Stimulated activated naive CD8-positive, alpha-beta T cell treated with anti-CD3 and anti-CD28 coated beads, Interleukin-15, Interleukin-2, amounts not matched to agents 100 ng/mL and 50 ng/mL, for 24 hours (primary cell): ENCODE data around the gene TREH.

Experiments
- H3K27ac Mint-ChIP-seq: one replicate; pipeline ENCODE4 v1.8.0; 2021; ENCODE audit warnings: mild to moderate bottlenecking, mixed read lengths
- H3K27me3 Mint-ChIP-seq: one replicate; pipeline ENCODE4 v1.8.0; 2021; ENCODE audit warnings: mixed read lengths
- H3K36me3 Mint-ChIP-seq: one replicate; pipeline ENCODE4 v1.8.0; 2021; ENCODE audit warnings: low read depth, mixed read lengths
- H3K4me1 Mint-ChIP-seq: one replicate; pipeline ENCODE4 v1.8.0; 2021; ENCODE audit warnings: low read depth, mixed read lengths
- H3K4me3 Mint-ChIP-seq: one replicate; pipeline ENCODE4 v1.8.0; 2021; ENCODE audit warnings: mild to moderate bottlenecking, mixed read lengths
- H3K9me3 Mint-ChIP-seq: one replicate; pipeline ENCODE4 v1.8.0; 2021; ENCODE audit warnings: mixed read lengths

Gene TREH

GRCh38 chr11:118661425-118662301, 17.8 kb downstream of the TREH start:
- H3K27ac Mint-ChIP-seq = no peak overlapping the region

GRCh38 chr11:118660681-118661424, 18.6 kb downstream of the TREH start:
- H3K4me3 Mint-ChIP-seq = no peak overlapping the region
- H3K27me3 Mint-ChIP-seq = no peaks in the 10 kb centered on the region
- no peak overlapping the region for H3K27ac Mint-ChIP-seq
- H3K9me3 Mint-ChIP-seq = no peaks in the 10 kb centered on the region
- no peaks in the 10 kb centered on the region for H3K36me3 Mint-ChIP-seq
- no peaks in the 10 kb centered on the region for H3K4me1 Mint-ChIP-seq

More at GRCh38 chr11:118661425-118662301, 17.8 kb downstream of the TREH start:
- Mint-ChIP-seq H3K9me3 (no peaks in the 10 kb centered on the region), H3K27me3 (no peaks in the 10 kb centered on the region), H3K4me3 (no peak overlapping the region), H3K36me3 (no peaks in the 10 kb centered on the region), H3K4me1 (no peaks in the 10 kb centered on the region)

DNA sequence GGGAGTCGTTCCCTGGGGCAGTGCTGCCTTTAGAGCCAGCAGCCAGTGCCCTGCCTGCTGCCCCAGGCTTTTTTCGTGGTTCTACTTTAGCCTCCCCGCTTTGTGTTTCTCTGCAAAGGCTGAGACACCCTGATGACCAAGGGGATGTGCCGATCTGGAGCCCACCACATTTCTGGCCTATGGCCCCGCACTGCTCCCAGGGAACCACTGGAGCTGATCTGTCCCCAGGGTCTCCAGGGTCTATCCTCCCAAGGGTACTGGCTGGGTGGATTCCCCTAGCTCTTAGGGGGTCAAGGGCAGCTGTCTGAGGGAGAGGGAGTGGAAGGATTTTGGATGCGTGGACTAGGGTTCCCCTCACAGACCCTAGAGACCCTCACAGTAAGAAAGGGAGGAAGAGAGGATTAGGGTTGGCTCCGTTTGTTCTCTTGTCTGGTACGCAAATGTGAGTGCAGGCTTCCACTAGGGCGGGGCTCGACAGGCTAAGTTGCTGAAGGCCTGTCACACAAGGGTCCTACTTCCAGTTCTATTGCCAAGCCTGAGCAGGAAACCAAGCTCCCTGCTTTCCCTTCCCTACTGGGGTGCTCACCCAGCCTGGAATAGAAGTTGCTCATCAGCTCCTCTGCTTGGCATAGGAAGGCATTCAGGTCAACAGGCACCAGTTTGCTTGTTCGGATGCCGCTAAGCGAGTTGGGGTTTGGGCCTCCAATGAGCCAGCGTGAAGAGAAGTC, 19.3 kb downstream of the TREH start:
- no peaks in the 10 kb centered on the region for H3K36me3 Mint-ChIP-seq
- H3K27ac Mint-ChIP-seq = no peak overlapping the region
- H3K4me3 Mint-ChIP-seq = no peak overlapping the region
- H3K4me1 Mint-ChIP-seq = no peaks in the 10 kb centered on the region
- H3K9me3 Mint-ChIP-seq = no peaks in the 10 kb centered on the region
- no peaks in the 10 kb centered on the region for H3K27me3 Mint-ChIP-seq

DNA sequence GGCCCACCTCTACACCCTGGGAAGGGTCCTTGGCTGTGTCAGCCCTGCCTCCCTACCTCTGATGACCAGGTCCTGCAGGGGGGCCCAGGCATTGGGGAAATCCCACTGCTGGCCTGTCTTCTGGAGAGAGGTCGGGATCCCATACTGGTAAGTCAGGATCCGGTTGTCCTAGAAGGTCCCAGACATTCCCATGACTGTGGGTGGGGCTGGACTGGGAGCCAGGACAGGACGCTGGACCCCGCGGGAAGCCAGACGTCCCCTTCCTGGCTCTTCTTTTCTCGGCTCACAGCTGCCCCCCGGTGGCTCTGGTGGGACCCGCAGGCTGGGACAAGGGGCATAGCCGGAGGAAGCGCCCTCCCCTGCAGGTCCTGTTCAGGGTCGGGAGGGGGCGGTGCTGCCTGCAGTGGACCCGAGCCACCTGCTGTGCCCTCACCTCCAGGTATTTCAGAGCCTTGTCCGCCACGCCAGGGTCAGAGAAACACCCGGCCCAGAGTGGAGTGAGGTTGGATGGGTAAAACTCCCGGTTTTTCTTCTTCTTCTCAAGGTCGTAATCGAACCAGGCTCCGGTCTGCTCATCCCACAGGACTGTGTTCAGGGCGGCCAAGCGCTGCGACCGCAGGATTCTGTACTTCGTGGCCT, 20.0 kb downstream of the TREH start:
- no peak overlapping the region for H3K4me3 Mint-ChIP-seq
- H3K27me3 Mint-ChIP-seq = no peaks in the 10 kb centered on the region
- H3K4me1 Mint-ChIP-seq = no peaks in the 10 kb centered on the region
- no peaks in the 10 kb centered on the region for H3K36me3 Mint-ChIP-seq
- no peak overlapping the region for H3K27ac Mint-ChIP-seq
- H3K9me3 Mint-ChIP-seq = no peaks in the 10 kb centered on the region

DNA sequence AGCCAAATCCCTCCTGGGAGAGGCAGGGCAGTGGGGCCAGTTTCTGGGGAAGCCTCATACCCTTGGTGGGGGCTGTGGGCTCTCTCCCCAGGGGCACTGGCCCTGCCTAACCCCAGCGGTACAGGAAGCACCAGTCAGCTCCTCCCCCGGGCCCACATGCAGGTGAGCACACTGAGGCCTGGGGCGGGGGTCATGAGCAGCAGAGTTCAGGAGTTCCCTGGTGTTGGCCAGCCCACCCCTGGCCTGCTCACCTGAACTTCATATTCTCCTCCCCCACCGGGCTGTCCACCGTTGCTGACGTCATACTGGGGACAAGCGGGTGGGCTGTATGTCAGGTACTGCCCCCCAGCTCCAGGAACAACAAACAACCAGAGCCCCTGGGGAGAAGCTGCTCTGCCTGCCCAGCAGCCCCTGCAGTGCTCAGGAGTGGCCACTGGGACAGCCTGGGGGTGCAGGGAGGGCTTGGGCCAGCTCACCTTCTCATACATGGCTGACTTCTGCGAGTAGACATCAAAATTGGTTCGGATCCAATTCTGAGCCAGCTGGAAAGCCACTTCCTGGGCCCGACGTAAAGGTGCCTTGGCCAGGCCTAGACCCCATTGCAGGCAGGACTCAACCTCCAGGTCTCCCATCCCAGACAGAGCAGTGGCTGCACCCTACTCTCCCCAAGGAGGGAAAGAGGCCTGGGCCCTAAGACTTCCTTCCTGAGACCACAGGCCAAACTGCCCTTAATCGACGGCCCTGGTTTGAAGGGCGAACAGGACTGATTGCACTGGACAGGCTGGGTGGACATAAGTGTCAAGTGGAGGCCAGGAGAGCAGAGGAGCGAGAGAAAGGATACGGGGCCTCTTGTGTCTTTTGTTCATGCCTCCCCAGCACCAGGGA, 20.8 kb downstream of the TREH start:
- H3K27ac Mint-ChIP-seq = no peak overlapping the region
- H3K9me3 Mint-ChIP-seq = no peaks in the 10 kb centered on the region
- no peaks in the 10 kb centered on the region for H3K4me1 Mint-ChIP-seq
- no peaks in the 10 kb centered on the region for H3K36me3 Mint-ChIP-seq
- H3K4me3 Mint-ChIP-seq = no peak overlapping the region
- H3K27me3 Mint-ChIP-seq = no peaks in the 10 kb centered on the region

DNA sequence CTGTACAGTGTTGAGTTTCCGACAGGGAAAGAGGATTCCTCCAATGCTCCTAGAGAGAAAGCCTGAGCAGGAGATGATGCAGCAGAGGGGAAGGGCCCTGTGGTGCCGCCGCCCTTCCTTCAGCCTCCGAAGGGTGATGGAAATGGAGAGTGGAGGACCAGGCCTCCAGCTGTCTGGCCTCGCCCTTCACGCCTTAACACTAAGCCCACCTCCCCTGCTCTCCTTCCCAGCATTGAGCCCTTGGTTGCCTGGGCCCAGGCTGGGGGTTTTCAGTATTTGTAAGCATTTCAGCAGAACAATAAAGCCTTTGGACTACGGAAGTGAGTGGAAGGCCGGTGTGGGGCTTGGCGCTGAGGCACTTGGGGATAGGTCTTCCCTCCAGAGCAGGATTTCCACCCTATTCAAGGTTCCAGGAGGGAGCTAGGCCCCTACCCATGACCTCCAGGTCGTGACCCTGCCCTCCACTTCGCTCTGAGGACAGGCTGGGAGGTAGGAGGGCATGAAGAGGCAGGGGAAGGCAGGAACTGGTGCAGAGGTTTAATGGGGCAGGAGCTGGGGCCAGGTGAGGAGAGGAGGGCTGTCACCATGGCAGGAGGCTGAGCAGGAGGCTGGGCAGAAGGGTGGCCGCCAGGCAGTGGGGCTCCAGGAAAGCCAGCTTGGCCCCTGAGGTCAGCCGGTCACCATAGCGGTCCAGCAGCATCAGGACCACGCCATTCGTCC, 21.6 kb downstream of the TREH start:
- Mint-ChIP-seq H3K9me3 (no peaks in the 10 kb centered on the region), H3K36me3 (no peaks in the 10 kb centered on the region), H3K4me1 (no peaks in the 10 kb centered on the region), H3K4me3 (no peak overlapping the region), H3K27ac (no peak overlapping the region), H3K27me3 (no peaks in the 10 kb centered on the region)

DNA sequence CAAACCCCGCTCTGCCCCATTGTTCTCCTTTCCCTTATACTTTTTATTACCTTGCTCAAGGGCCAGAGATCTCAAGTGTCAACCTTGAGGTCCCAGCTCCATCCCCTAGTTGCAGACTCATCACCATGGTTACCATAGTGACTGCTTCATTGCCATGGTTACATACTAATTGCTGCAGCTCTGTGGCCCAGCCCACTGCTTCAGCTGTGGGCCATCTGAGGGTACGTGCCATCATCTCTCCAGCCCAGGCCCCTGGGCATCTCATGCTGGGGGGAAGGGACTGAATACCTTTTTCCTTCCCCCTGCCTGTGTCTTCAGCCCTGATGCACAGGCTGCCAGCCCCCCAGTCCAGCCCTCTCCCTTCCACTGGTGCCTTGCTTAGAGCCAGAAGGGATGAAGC, 22.2 kb downstream of the TREH start:
- peaks cover 6% of the 10 kb centered on the region for H3K4me1 Mint-ChIP-seq
- H3K9me3 Mint-ChIP-seq = no peaks in the 10 kb centered on the region
- no peak overlapping the region for H3K27ac Mint-ChIP-seq
- H3K36me3 Mint-ChIP-seq = no peaks in the 10 kb centered on the region
- H3K4me3 Mint-ChIP-seq = no peak overlapping the region
- H3K27me3 Mint-ChIP-seq = no peaks in the 10 kb centered on the region

- Mint-ChIP-seq H3K36me3 (no peaks in the 10 kb centered on the region), H3K27ac (no peak overlapping the region), H3K27me3 (no peaks in the 10 kb centered on the region), H3K9me3 (no peaks in the 10 kb centered on the region), H3K4me3 (no peak overlapping the region), H3K4me1 (peaks cover 6% of the 10 kb centered on the region)
Observed at GRCh38 chr11:118656563-118657165, 22.8 kb downstream of the TREH start.

DNA sequence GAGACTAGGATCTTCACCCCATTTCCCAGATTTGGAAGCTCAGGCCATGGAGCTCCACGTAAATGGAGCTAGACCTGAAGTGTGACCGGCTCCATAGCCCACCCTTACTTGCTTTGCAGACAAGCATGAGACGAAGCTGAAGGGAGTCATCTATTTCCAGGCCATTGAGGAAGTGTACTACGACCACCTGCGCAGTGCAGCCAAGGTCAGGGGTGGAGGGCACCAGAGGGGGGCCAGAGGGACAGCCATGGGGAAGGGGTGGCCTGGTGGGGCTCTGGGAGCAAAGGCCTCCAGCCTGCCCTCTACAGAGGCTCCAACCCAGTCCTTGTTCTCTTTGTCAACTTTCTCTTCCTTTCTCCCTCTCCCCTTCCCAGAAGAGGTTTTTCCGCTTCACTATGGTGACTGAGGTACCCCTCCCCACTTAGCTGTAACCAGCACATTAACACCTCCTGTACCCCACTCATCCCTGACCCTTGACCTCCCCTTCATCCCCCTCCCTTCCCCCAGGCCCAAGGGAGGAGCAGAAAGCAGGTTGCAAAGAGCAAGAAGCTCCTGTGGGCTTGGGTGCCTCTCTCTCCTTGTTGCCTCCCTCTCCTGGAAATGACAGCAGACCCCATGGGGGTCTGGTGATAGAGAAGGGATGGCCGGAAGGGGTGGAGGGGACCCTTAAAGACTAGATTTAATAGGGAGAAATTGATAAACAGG, 23.8 kb downstream of the TREH start:
- Mint-ChIP-seq H3K9me3 (no peaks in the 10 kb centered on the region), H3K4me3 (no peak overlapping the region), H3K27ac (no peak overlapping the region), H3K4me1 (peaks cover 6% of the 10 kb centered on the region), H3K27me3 (no peaks in the 10 kb centered on the region), H3K36me3 (no peaks in the 10 kb centered on the region)

DNA sequence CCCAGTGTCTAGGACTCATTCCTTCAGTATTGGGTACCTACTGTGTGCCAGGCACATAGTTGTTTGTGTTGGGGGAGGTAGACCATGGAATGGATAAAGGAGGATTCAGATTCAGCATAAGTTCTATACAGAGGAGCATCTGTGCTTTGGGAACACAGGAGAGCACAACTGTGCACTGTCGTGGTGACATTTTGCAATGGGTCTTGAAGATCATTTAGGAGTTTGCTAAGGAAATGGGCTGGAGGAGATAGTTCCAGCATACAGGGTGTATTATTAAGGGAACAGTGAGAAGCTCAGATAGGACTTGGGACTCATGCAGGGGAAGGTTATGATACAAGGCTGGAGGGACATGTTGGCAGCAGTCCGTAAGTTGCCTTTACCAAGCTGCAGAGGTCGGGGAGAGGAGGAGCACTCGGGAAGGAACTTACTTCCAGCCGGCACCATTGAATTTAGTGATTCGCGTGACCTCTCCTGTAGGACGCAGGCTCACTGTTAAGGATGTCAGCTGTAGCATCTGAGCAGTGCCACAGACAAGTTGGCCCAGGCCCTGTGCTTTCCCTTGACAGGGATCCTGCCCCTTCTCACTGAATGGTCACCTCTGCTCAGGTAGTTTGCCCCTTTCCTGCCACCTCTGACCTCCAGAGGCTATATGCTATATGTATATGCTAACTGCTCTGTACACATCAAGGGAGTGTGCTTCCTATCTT, 25.6 kb downstream of the TREH start:
- H3K27me3 Mint-ChIP-seq = no peaks in the 10 kb centered on the region
- peaks cover 6% of the 10 kb centered on the region for H3K4me1 Mint-ChIP-seq
- no peaks in the 10 kb centered on the region for H3K36me3 Mint-ChIP-seq
- H3K27ac Mint-ChIP-seq = no peak overlapping the region
- no peak overlapping the region for H3K4me3 Mint-ChIP-seq
- no peaks in the 10 kb centered on the region for H3K9me3 Mint-ChIP-seq

DNA sequence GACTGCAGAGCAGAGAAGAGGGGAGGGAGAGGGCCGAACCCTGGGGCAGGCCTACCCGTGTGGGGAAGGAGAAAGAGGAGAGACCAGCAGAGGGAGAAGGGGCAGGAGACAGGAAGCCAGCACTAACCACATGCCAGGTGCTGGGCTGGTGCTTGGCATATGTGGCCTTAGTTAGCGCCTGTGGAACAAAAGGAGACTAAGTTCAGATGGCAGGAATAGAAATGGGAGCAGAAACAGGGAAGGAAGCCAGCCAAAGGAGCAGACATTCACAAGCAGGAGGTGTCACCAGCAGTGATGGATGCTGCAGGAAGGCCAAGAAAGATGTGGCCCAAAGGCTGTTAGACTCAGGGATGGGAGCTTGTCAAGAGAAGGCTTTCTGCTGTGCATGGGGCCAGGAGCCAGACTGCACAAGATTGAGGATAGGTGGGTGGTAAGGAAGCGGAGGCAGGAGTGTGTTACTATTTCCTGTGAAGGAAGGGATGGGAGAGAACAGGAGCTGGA, 26.7 kb downstream of the TREH start:
- no peaks in the 10 kb centered on the region for H3K36me3 Mint-ChIP-seq
- no peaks in the 10 kb centered on the region for H3K27me3 Mint-ChIP-seq
- peaks cover 6% of the 10 kb centered on the region for H3K4me1 Mint-ChIP-seq
- no peaks in the 10 kb centered on the region for H3K9me3 Mint-ChIP-seq
- H3K4me3 Mint-ChIP-seq = no peak overlapping the region
- H3K27ac Mint-ChIP-seq = no peak overlapping the region

GRCh38 chr11:118651820-118652219, 27.6 kb downstream of the TREH start:
- peaks cover 6% of the 10 kb centered on the region for H3K4me1 Mint-ChIP-seq
- no peaks in the 10 kb centered on the region for H3K36me3 Mint-ChIP-seq
- no peak overlapping the region for H3K27ac Mint-ChIP-seq
- H3K9me3 Mint-ChIP-seq = no peaks in the 10 kb centered on the region
- no peaks in the 10 kb centered on the region for H3K27me3 Mint-ChIP-seq
- H3K4me3 Mint-ChIP-seq = no peak overlapping the region
